B cell (primary cell): ENCODE data around the gene MAP1S. TPM values are rescaled to one million over a fixed set of nuclear protein-coding genes. Genes with fewer than 3 reads are reported as not detected.

Experiments
- ATAC-seq: fragments of 200-7000 bp; cut with Tn5 transposase; one replicate; pipeline ENCODE4 v1.10.0; 2021; ENCODE audit warnings: low read depth, mild to moderate bottlenecking, moderate number of reproducible peaks, moderate library complexity
- CTCF ChIA-PET: fragments of 350-600 bp; sonication (Branson Sonifier 250); formaldehyde crosslinking; loops from one replicate; lab custom pipeline; 2021; ENCODE audit warnings: antibody characterized with exemption, inconsistent platforms; lab: Charles Lee
- POLR2A ChIA-PET: fragments of 350-600 bp; sonication (Branson Sonifier 250); formaldehyde crosslinking; loops from one replicate; lab custom pipeline; 2021; ENCODE audit warnings: antibody characterized with exemption; lab: Charles Lee
- DNase-seq: peaks from one replicate; pipeline ENCODE4 v3.0.0; 2013
- H2AFZ ChIP-seq: 2 replicates; pipeline ENCODE4 v1.6.1; 2012; ENCODE audit warnings: mild to moderate bottlenecking, low read depth, low read length; ENCODE audit not compliant: insufficient read depth, poor library complexity, severe bottlenecking
- H3K27ac ChIP-seq, 2 donors: 1 replicate in 1 of 2; 2 replicates in 1 of 2; pipeline ENCODE4 v1.5.1; 2012 to 2013; ENCODE audit warnings: low read length in 2 of 2, mild to moderate bottlenecking in 2 of 2, moderate library complexity in 1 of 2
- H3K27me3 ChIP-seq, 4 experiments: fragments of 200-600 bp in 1 of 4; sonication (generic) in 1 of 4; replicated peaks in 1 of 4; 1 replicate in 2 of 4; 2 replicates in 2 of 4; pipeline versions ENCODE4 v1.6.1 to v1.7.0; 2013 to 2016; ENCODE audit warnings: low read length in 3 of 4, mild to moderate bottlenecking in 2 of 4, mixed read lengths in 1 of 4, moderate library complexity in 1 of 4; ENCODE audit not compliant: insufficient read depth in 4 of 4, control insufficient read depth in 3 of 4; ENCODE audit errors: control extremely low read depth in 1 of 4
- H3K36me3 ChIP-seq, 2 experiments: replicated peaks in 1 of 2; 1 replicate in 1 of 2; 2 replicates in 1 of 2; pipeline versions ENCODE4 v1.6.1 to v1.7.1; 2013; ENCODE audit warnings: low read length in 1 of 2; ENCODE audit not compliant: insufficient read depth in 2 of 2, control insufficient read depth in 1 of 2; ENCODE audit errors: control extremely low read depth in 1 of 2, extremely low read depth in 1 of 2
- H3K4me1 ChIP-seq, 2 donors: fragments of 200-600 bp in 1 of 2; sonication (generic) in 1 of 2; 1 replicate in 1 of 2; 2 replicates in 1 of 2; pipeline versions ENCODE4 v1.5.1 to v1.6.1; 2013 to 2017; ENCODE audit warnings: low read length in 2 of 2; ENCODE audit not compliant: control insufficient read depth in 2 of 2, insufficient read depth in 2 of 2
- H3K4me2 ChIP-seq: replicated peaks from 2 replicates; pipeline ENCODE3; 2012; ENCODE audit warnings: mild to moderate bottlenecking, low read depth, low read length; ENCODE audit not compliant: poor library complexity, severe bottlenecking
- H3K4me3 ChIP-seq, 5 experiments: fragments of 200-600 bp in 1 of 5; sonication (generic) in 1 of 5; 1 replicate in 3 of 5; 2 replicates in 2 of 5; pipeline versions ENCODE4 v1.5.1 to v1.7.0; 2011 to 2016; ENCODE audit warnings: low read length in 4 of 5, mild to moderate bottlenecking in 4 of 5, low read depth in 2 of 5, control low read depth in 1 of 5, moderate library complexity in 1 of 5; ENCODE audit not compliant: insufficient read depth in 1 of 5; ENCODE audit errors: control extremely low read depth in 1 of 5, extremely low read depth in 1 of 5
- H3K79me2 ChIP-seq: fragments of 200-600 bp; sonication (generic); one replicate; pipeline ENCODE4 v1.6.0; 2016; ENCODE audit warnings: low read length; ENCODE audit not compliant: control insufficient read depth, insufficient read depth
- H3K9ac ChIP-seq: fragments of 200-600 bp; sonication (generic); 2 replicates; pipeline ENCODE4 v1.6.1; 2017; ENCODE audit warnings: mild to moderate bottlenecking, low read length, moderate library complexity
- H3K9me3 ChIP-seq, 3 donors: one replicate each; pipeline versions ENCODE4 v1.6.1 to v1.7.1; 2013; ENCODE audit warnings: low read length in 2 of 3; ENCODE audit not compliant: control insufficient read depth in 2 of 3, insufficient read depth in 1 of 3; ENCODE audit errors: control extremely low read depth in 1 of 3
- H4K20me1 ChIP-seq: 2 replicates; pipeline ENCODE4 v1.6.0; 2012; ENCODE audit warnings: mild to moderate bottlenecking, low read length; ENCODE audit not compliant: insufficient read depth, control insufficient read depth, poor library complexity, severe bottlenecking
- H3K27ac Mint-ChIP-seq: one replicate; pipeline ENCODE4 v1.8.0; 2021; ENCODE audit warnings: mixed read lengths
- H3K27me3 Mint-ChIP-seq: one replicate; pipeline ENCODE4 v1.8.0; 2021; ENCODE audit warnings: mixed read lengths
- H3K4me1 Mint-ChIP-seq: one replicate; pipeline ENCODE4 v1.8.0; 2021; ENCODE audit warnings: mixed read lengths
- H3K4me3 Mint-ChIP-seq: one replicate; pipeline ENCODE4 v1.8.0; 2021; ENCODE audit warnings: mixed read lengths
- H3K9me3 Mint-ChIP-seq: one replicate; pipeline ENCODE4 v1.8.0; 2022; ENCODE audit warnings: mixed read lengths; ENCODE audit not compliant: insufficient read depth
- CTCF ChIP-seq: fragments of 200-600 bp; IDR thresholded peaks from one replicate; pipeline ENCODE4 v1.8.0; 2022; ENCODE audit warnings: antibody characterized with exemption, mild to moderate bottlenecking
- EZH2 ChIP-seq: IDR thresholded peaks from 2 replicates; pipeline ENCODE4 v1.6.1; 2012; ENCODE audit warnings: borderline replicate concordance, low read depth, mild to moderate bottlenecking, moderate library complexity, low read length; ENCODE audit not compliant: insufficient read depth, poor library complexity, severe bottlenecking
- WGBS: methylation state at CpG from one replicate; pipeline ENCODE4 v1.1.5; 2013; ENCODE audit warnings: missing lambda C conversion rate; ENCODE audit not compliant: insufficient coverage; 5-methylcytosine and 5-hydroxymethylcytosine counted together
- intact Hi-C: fragments of 100-400 bp; cut with micrococcal nuclease; formaldehyde crosslinking; loops from one replicate; pipeline ENCODE4 v1.10.0; 2022
- polyA minus RNA-seq: library from RNA; depleted of rRNA, polyadenylated mRNA; stranded (reverse); fragments of >200 nt; gene quantifications from 2 replicates; pipeline ENCODE4 v1.2.3, GENCODE V29; 2012
- polyA plus RNA-seq: library from polyadenylated mRNA; depleted of rRNA; stranded (reverse); fragments of >200 nt; gene quantifications from 2 replicates; pipeline ENCODE4 v1.2.3, GENCODE V29; 2012
- total RNA-seq, 2 donors: library from RNA; stranded (reverse); fragments of 120-200 nt in 1 of 2; gene quantifications; 1 replicate in 1 of 2; 2 replicates in 1 of 2; pipeline versions ENCODE4 v1.2.3 to v1.2.4, GENCODE V29; 2013 to 2022

The MAP1S gene
- total RNA-seq: 81.6 and 83.0 TPM in 2 replicates
- 13.5 TPM for total RNA-seq (2013)
- polyA plus RNA-seq: 32.4 and 38.2 TPM in 2 replicates
- 36.7 and 50.4 TPM in 2 replicates for polyA minus RNA-seq

GRCh38 chr19:17718947-17719711 is at the start of gene MAP1S:
Gene MAP1S, plus strand, starts transcription at chr19:17719480. Its CDS starts 23 bp downstream, at chr19:17719503.
- ATAC-seq: peak; percentile 93
- Mint-ChIP-seq H3K27me3 (no peaks in the 10 kb centered on the region), H3K9me3 (no peaks in the 10 kb centered on the region), H3K27ac (peak within 1 kb of the TSS; percentile 82), H3K4me3 (peak within 1 kb of the TSS; percentile 92), H3K4me1 (peaks cover 36% of the 10 kb centered on the region)
- Histone ChIP-seq H3K9ac (peak within 1 kb of the TSS; percentile 93), H3K4me1 (peaks cover 32 to 39% of the 10 kb centered on the region in 2 donors), H3K4me2 (peak within 1 kb of the TSS; percentile 98), H2AFZ (peak within 1 kb of the TSS; percentile 79), H3K79me2 (peaks cover 48% of the 10 kb centered on the region), H4K20me1 (peaks cover 40% of the 10 kb centered on the region), H3K36me3 (peaks cover 0 to 19% of the 10 kb centered on the region in 2 experiments), H3K9me3 (no peaks in the 10 kb centered on the region), H3K4me3 (peak within 1 kb of the TSS; percentile 78 to 94 (median 88)), H3K27ac (peak within 1 kb of the TSS; percentile 27 to 73), H3K27me3 (no peaks in the 10 kb centered on the region)
- intact Hi-C loops: loop anchor here (1.0 kb wide), 3 partner anchors 28 to 57 kb away; no protein-coding TSS in a partner anchor
- peak; percentile 72 for DNase-seq
- POLR2A ChIA-PET: interaction anchor here (0.6 to 2.7 kb wide), 9 partner anchors 14 to 391 kb away, joined by 3 to 14 read pairs (median 4); partner anchors contain the start of genes FCHO1 and RPL18A
- under 1% methylated on average over 52 of the region's 53 CpGs for WGBS
- CTCF ChIA-PET: interaction anchor here (1.0 to 2.9 kb wide), 9 partner anchors 15 to 222 kb away, joined by 3 to 20 read pairs (median 4); partner anchors contain the start of gene RPL18A
- TF ChIP-seq CTCF (no peak), EZH2 (no peak)

GRCh38 chr19:17671906-17672305 is 47.4 kb upstream of the MAP1S start:
- CTCF ChIA-PET: no interaction called here
- Histone ChIP-seq H3K4me1 (no peaks in the 10 kb centered on the region), H3K4me2 (no peak overlapping the region), H4K20me1 (no peaks in the 10 kb centered on the region), H3K79me2 (no peaks in the 10 kb centered on the region), H3K9me3 (peaks cover 0 to 8% (median 4%) of the 10 kb centered on the region in 3 donors), H3K27ac (no peak overlapping the region), H3K9ac (no peak overlapping the region), H3K27me3 (peaks cover 0 to 4% (median 0%) of the 10 kb centered on the region in 4 experiments), H3K4me3 (no peak overlapping the region), H3K36me3 (no peaks in the 10 kb centered on the region), H2AFZ (no peak overlapping the region)
- POLR2A ChIA-PET: no interaction called here
- DNase-seq: no peak
- WGBS: no CpG with 5 or more reads among the region's 2 CpGs
- peaks cover 7% of the 10 kb centered on the region for H3K27me3 Mint-ChIP-seq
- no peaks in the 10 kb centered on the region for H3K4me1 Mint-ChIP-seq
- no peak for TF ChIP-seq CTCF
- TF ChIP-seq EZH2: no peak
- no peak overlapping the region for H3K27ac Mint-ChIP-seq
- no peak for ATAC-seq
- no peak overlapping the region for H3K4me3 Mint-ChIP-seq
- intact Hi-C loops: no loop called here
- no peaks in the 10 kb centered on the region for H3K9me3 Mint-ChIP-seq
